Liver (tissue), 3 donors: ENCODE data around the gene PDRG1.

ENCODE experiments used
- ATF3 ChIP-seq: IDR thresholded peaks from 2 replicates; pipeline ENCODE4 v1.6.1; 2016; ENCODE audit warnings: antibody characterized with exemption
- GABPA ChIP-seq, 2 donors: IDR thresholded peaks in 1 of 2; conservative IDR thresholded peaks in 1 of 2; 2 replicates each; pipeline ENCODE4 v1.6.1; 2016; ENCODE audit warnings: antibody characterized with exemption in 2 of 2, mild to moderate bottlenecking in 1 of 2, moderate library complexity in 1 of 2
- JUND ChIP-seq, 2 donors: IDR thresholded peaks; 2 replicates each; pipeline ENCODE4 v1.6.1; 2016; ENCODE audit warnings: antibody characterized with exemption in 2 of 2
- SP1 ChIP-seq: IDR thresholded peaks from 2 replicates; pipeline ENCODE4 v1.6.1; 2018; ENCODE audit warnings: antibody characterized with exemption, mild to moderate bottlenecking
- TAF1 ChIP-seq: conservative IDR thresholded peaks from 2 replicates; pipeline ENCODE4 v1.6.1; 2016; ENCODE audit warnings: antibody characterized with exemption, mild to moderate bottlenecking
- YY1 ChIP-seq: IDR thresholded peaks from 2 replicates; pipeline ENCODE4 v1.6.1; 2016; ENCODE audit warnings: antibody characterized with exemption, mild to moderate bottlenecking
- TF ChIP-seq, protein P1 (sequence below): IDR thresholded peaks from 2 replicates; pipeline ENCODE4 v1.6.1; 2016; ENCODE audit warnings: antibody characterized with exemption
- TF ChIP-seq, protein P2 (sequence below): fragments of 150-350 bp; IDR thresholded peaks from 2 replicates; pipeline ENCODE4 v1.5.1; 2017; ENCODE audit warnings: improper control_type of control experiment, low read depth, low read length; ENCODE audit not compliant: missing input control
- donor health status: healthy.
- donor health status: healthy.

- TF ChIP-seq, protein P1, sequence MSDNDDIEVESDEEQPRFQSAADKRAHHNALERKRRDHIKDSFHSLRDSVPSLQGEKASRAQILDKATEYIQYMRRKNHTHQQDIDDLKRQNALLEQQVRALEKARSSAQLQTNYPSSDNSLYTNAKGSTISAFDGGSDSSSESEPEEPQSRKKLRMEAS, result no peak
- TF ChIP-seq, protein P2, sequence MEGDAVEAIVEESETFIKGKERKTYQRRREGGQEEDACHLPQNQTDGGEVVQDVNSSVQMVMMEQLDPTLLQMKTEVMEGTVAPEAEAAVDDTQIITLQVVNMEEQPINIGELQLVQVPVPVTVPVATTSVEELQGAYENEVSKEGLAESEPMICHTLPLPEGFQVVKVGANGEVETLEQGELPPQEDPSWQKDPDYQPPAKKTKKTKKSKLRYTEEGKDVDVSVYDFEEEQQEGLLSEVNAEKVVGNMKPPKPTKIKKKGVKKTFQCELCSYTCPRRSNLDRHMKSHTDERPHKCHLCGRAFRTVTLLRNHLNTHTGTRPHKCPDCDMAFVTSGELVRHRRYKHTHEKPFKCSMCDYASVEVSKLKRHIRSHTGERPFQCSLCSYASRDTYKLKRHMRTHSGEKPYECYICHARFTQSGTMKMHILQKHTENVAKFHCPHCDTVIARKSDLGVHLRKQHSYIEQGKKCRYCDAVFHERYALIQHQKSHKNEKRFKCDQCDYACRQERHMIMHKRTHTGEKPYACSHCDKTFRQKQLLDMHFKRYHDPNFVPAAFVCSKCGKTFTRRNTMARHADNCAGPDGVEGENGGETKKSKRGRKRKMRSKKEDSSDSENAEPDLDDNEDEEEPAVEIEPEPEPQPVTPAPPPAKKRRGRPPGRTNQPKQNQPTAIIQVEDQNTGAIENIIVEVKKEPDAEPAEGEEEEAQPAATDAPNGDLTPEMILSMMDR, result no peak
- TF ChIP-seq SP1 (no peak), ATF3 (no peak), YY1 (no peak), TAF1 (no peak), GABPA (IDR thresholded peaks at IDR 0.05 in 1 of 2, conservative IDR thresholded peaks at IDR 0.05 in 1 of 2) (no peak), JUND (IDR thresholded peaks at IDR 0.05) (no peak)
Observed at GRCh38 chr20:31948008-31948407, 3.8 kb downstream of the PDRG1 start.
